ENCODE measurements around the gene CCDC92.

CCDC92 gene

GRCh38 chr12:124018539-124018938 is 45.9 kb upstream of the CCDC92 start:
- TF ChIP-seq CTCF (IDR thresholded peaks at IDR 0.05): no peak
- no peak overlapping the region for H3K27ac ChIP-seq
- H3K27me3 ChIP-seq: no peaks in the 10 kb centered on the region
- peaks cover under 1 to 9% (median 8%) of the 10 kb centered on the region in 3 donors for H3K36me3 ChIP-seq
- H3K4me1 ChIP-seq: peaks cover 0 to 13% (median 7%) of the 10 kb centered on the region in 4 donors
- no peaks in the 10 kb centered on the region for H3K9me3 ChIP-seq
- intact Hi-C loops (cut with DNase I; ENCODE audit: low total_unique reads): no loop called here
- no peak for DNase-seq
- H3K4me3 ChIP-seq: no peak overlapping the region

DNA sequence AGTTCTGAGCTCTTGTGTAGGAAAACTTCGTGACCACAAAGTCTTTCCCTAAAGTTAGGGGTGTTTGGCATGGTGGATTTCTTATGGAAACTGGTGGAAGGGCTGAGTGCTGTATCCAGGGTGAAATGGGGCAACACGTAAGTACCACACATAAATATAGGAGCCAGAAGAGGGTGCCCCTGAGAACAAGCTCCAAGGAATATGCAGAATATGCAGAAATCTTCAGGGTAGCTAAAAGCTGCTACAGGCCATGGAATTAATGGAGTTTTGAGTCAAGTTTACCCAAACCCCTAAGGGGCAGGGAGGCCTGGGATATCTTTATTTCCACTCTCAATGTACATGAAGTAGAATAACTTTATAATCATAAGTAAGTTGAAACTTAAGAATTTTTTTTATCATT is 44.4 kb upstream of the CCDC92 start:
- intact Hi-C loops (cut with DNase I; ENCODE audit: low total_unique reads): no loop called here
- Histone ChIP-seq H3K9me3 (no peaks in the 10 kb centered on the region), H3K27ac (no peak overlapping the region), H3K27me3 (no peaks in the 10 kb centered on the region), H3K4me3 (no peak overlapping the region), H3K4me1 (peaks cover 0 to 12% (median 7%) of the 10 kb centered on the region in 4 donors), H3K36me3 (peaks cover 16 to 24% (median 23%) of the 10 kb centered on the region in 3 donors)
- DNase-seq: no peak
- no peak for TF ChIP-seq CTCF (IDR thresholded peaks at IDR 0.05)

DNA sequence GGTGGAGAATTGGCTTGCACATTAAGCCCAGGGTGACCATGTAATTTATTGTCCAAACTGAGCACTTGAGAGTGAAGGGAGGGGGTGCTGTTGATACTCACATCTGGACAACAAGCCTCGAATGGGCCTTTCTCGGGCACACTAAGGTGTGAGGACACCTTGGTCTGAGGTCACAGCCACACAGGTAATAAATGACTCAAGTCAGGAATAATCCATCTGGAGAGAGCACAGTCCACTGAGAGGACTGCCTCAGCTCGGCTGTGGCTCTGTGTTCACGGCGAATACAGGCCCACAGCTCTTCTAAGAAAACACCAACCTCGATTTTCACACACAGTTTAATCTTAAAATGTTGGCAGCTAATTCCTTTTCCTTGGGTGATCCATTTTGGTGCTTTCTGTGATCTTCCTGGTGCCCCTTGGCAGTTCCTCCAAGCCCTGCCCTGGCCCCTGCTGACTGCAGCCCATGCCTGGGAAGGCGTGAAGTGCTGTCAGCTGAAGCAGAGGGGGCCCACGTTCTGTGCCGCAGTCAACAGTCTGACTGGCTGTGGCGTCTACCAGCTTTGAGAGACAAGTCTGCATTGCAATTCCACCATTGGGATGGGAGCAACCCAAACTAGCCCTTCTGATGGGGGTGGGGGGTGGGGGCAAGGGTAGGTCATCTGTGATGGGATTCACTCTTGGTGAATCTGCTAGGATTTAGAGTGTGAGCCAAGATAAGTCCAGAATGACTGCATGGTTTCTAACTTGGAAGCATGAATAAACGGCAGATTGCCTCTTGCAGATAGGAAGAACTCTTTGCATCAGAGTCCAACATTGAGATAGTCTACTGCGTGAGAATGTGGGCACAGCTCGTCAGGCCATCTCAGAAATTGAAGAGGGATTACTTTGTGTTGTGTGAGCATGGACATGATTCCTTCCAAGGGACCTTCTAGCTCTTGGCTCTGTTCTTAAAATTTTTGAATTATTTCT is 43.1 kb upstream of the CCDC92 start:
- Histone ChIP-seq H3K36me3 (peaks cover 27 to 37% (median 34%) of the 10 kb centered on the region in 3 donors), H3K4me3 (no peak overlapping the region), H3K27ac (no peak overlapping the region), H3K4me1 (peaks cover 0 to 7% (median 3%) of the 10 kb centered on the region in 4 donors), H3K9me3 (no peaks in the 10 kb centered on the region), H3K27me3 (no peaks in the 10 kb centered on the region)
- intact Hi-C loops (cut with DNase I; ENCODE audit: low total_unique reads): no loop called here
- no peak for DNase-seq
- TF ChIP-seq CTCF (IDR thresholded peaks at IDR 0.05): no peak

DNA sequence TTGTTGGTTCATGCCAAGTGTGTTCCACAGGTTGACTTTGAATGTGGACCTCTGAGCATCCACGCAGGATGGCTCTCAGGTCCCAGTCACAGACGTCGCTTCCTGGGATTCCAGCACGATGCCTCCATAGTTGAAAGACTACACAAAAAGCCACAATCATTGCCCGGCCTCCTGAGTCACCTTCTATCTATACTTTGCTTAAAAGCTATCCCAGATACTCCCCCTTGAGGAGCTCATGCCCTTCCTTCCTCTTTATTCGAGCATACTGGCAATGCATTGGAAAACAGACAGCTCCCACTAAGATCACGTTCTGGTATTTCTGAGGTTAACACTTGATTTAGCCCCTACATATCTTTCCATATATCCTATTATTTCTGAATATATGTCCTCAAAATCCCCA is 40.4 kb upstream of the CCDC92 start:
- intact Hi-C loops (cut with DNase I; ENCODE audit: low total_unique reads): no loop called here
- Histone ChIP-seq H3K36me3 (peaks cover 31 to 42% (median 38%) of the 10 kb centered on the region in 3 donors), H3K4me1 (no peaks in the 10 kb centered on the region), H3K9me3 (no peaks in the 10 kb centered on the region), H3K27me3 (no peaks in the 10 kb centered on the region), H3K27ac (no peak overlapping the region), H3K4me3 (no peak overlapping the region)
- TF ChIP-seq CTCF (IDR thresholded peaks at IDR 0.05): no peak
- no peak for DNase-seq

GRCh38 chr12:124011435-124012115 is 38.9 kb upstream of the CCDC92 start:
- H3K27me3 ChIP-seq: no peaks in the 10 kb centered on the region
- intact Hi-C loops (cut with DNase I; ENCODE audit: low total_unique reads): no loop called here
- H3K36me3 ChIP-seq: peaks cover 31 to 52% (median 38%) of the 10 kb centered on the region in 3 donors
- no peak for TF ChIP-seq CTCF (IDR thresholded peaks at IDR 0.05)
- H3K4me3 ChIP-seq: no peak overlapping the region
- no peak for DNase-seq
- no peak overlapping the region for H3K27ac ChIP-seq
- H3K9me3 ChIP-seq: no peaks in the 10 kb centered on the region
- H3K4me1 ChIP-seq: no peaks in the 10 kb centered on the region
